Endothelial cell of umbilical vein (primary cell): ENCODE measurements around the gene USP6NL. TPM values are rescaled to one million over a fixed set of nuclear protein-coding genes. Genes with fewer than 3 reads are reported as not detected.

Experiments used
- BruUV-seq: library from RNA; stranded (reverse); fragments of 400-500 nt; replicated peaks from 2 replicates; lab custom pipeline; 2021; lab: Mats Ljungman, UMichigan
- CTCF ChIA-PET: fragments of 300-600, 350-600 bp; sonication (Branson Sonifier 250); formaldehyde crosslinking; loops from one replicate; lab custom pipeline; 2021; ENCODE audit warnings: antibody characterized with exemption, inconsistent platforms; lab: Charles Lee
- POLR2A ChIA-PET: fragments of 300-600, 350-600 bp; sonication (Branson Sonifier 250); formaldehyde crosslinking; loops from one replicate; lab custom pipeline; 2021; ENCODE audit warnings: antibody characterized with exemption, inconsistent platforms; lab: Charles Lee
- DNase-seq: peaks from one replicate; pipeline ENCODE4 v3.0.0-alpha.2; 2011; ENCODE audit warnings: low read depth, low spot score
- FAIRE-seq: peaks from 2 replicates; lab custom pipeline; 2011; peaks lifted over from hg19 to GRCh38; lab: Jason Lieb, UNC
- H2AFZ ChIP-seq: 2 replicates; pipeline ENCODE4 v1.6.0; 2012; ENCODE audit warnings: low read depth, low read length, control low read depth, inconsistent platforms
- H3K27ac ChIP-seq: 2 replicates; pipeline ENCODE4 v1.5.1; 2011; ENCODE audit warnings: low read depth, mild to moderate bottlenecking, control low read depth, low read length, moderate library complexity; ENCODE audit not compliant: insufficient read depth
- H3K27me3 ChIP-seq, 2 experiments: 2 replicates each; pipeline versions ENCODE4 v1.6.0 to v1.6.1; 2011; ENCODE audit warnings: low read length in 2 of 2, mixed read lengths in 1 of 2; ENCODE audit not compliant: control insufficient read depth in 2 of 2, insufficient read depth in 2 of 2
- H3K36me3 ChIP-seq, 2 experiments: 2 replicates in 1 of 2; 3 replicates in 1 of 2; pipeline ENCODE4 v1.5.1; 2011; ENCODE audit warnings: low read length in 2 of 2, mild to moderate bottlenecking in 1 of 2, moderate library complexity in 1 of 2; ENCODE audit not compliant: control insufficient read depth in 2 of 2, insufficient read depth in 2 of 2; ENCODE audit errors: extremely low read depth in 1 of 2
- H3K4me1 ChIP-seq: 3 replicates; pipeline ENCODE4 v1.5.1; 2011; ENCODE audit warnings: mild to moderate bottlenecking, low read length; ENCODE audit not compliant: control insufficient read depth, insufficient read depth; ENCODE audit errors: extremely low read depth
- H3K4me2 ChIP-seq: 2 replicates; pipeline ENCODE4 v1.6.1; 2011; ENCODE audit warnings: low read length, control low read depth, mixed read lengths; ENCODE audit not compliant: insufficient read depth
- H3K4me3 ChIP-seq, 3 experiments: fragments of 200-600 bp in 1 of 3; sonication (generic), shearing (Covaris generic) in 1 of 3; replicated peaks in 1 of 3; 2 replicates each; pipeline ENCODE4 v1.5.1; 2011 to 2016; ENCODE audit warnings: control low read depth in 3 of 3, low read length in 3 of 3, mild to moderate bottlenecking in 2 of 3, inconsistent platforms in 1 of 3, low read depth in 1 of 3, moderate library complexity in 1 of 3; ENCODE audit not compliant: insufficient read depth in 1 of 3
- H3K79me2 ChIP-seq: 2 replicates; pipeline ENCODE4 v1.6.0; 2012; ENCODE audit warnings: low read length, inconsistent platforms; ENCODE audit not compliant: control insufficient read depth, insufficient read depth
- H3K9ac ChIP-seq: replicated peaks from 2 replicates; pipeline ENCODE3; 2011; ENCODE audit warnings: low read length, control low read depth; ENCODE audit not compliant: insufficient read depth; ENCODE audit errors: extremely low read depth
- H3K9me1 ChIP-seq: replicated peaks from 3 replicates; pipeline ENCODE4 v1.6.0; 2011; ENCODE audit warnings: mild to moderate bottlenecking, low read length; ENCODE audit not compliant: control insufficient read depth, insufficient read depth; ENCODE audit errors: extremely low read depth
- H3K9me3 ChIP-seq: replicated peaks from 2 replicates; pipeline ENCODE4 v1.5.1; 2012; ENCODE audit warnings: low read length, inconsistent platforms; ENCODE audit not compliant: control insufficient read depth, insufficient read depth
- H4K20me1 ChIP-seq: replicated peaks from 2 replicates; pipeline ENCODE3; 2011; ENCODE audit warnings: mild to moderate bottlenecking, low read length; ENCODE audit not compliant: control insufficient read depth, insufficient read depth; ENCODE audit errors: extremely low read depth
- EZH2 ChIP-seq: IDR thresholded peaks from 2 replicates; pipeline ENCODE4 v1.6.1; 2012; ENCODE audit warnings: borderline replicate concordance, low read depth, mild to moderate bottlenecking, moderate library complexity, low read length, inconsistent platforms; ENCODE audit not compliant: severe bottlenecking
- FOS ChIP-seq: IDR thresholded peaks from 2 replicates; pipeline ENCODE4 v1.6.1; 2011; ENCODE audit warnings: mild to moderate bottlenecking, low read length, moderate library complexity, borderline replicate concordance; ENCODE audit not compliant: insufficient read depth
- GATA2 ChIP-seq: IDR thresholded peaks from 2 replicates; pipeline ENCODE4 v1.7.0; 2011; ENCODE audit warnings: low read depth, mild to moderate bottlenecking, moderate library complexity, mixed read lengths, low read length; ENCODE audit not compliant: insufficient read length, insufficient read depth
- JUN ChIP-seq: IDR thresholded peaks from 2 replicates; pipeline ENCODE4 v1.6.1; 2011; ENCODE audit warnings: borderline replicate concordance, low read depth; ENCODE audit not compliant: insufficient read length, insufficient read depth
- MYC ChIP-seq: IDR thresholded peaks from one replicate; pipeline ENCODE4 v1.6.1; 2011; ENCODE audit warnings: mild to moderate bottlenecking, low read depth, low read length
- POLR2A ChIP-seq: IDR thresholded peaks from 2 replicates; pipeline ENCODE4 v1.6.1; 2012; ENCODE audit warnings: low read depth, mild to moderate bottlenecking, control low read depth, low read length
- POLR2AphosphoS5 ChIP-seq: IDR thresholded peaks from 2 replicates; pipeline ENCODE4 v1.6.1; 2012; ENCODE audit warnings: low read depth, mild to moderate bottlenecking, control low read depth, low read length, moderate library complexity; ENCODE audit not compliant: insufficient read depth
- dilution Hi-C: fragments of 300-500 bp; cut with MboI; formaldehyde crosslinking; loops from one replicate; pipeline ENCODE4 v1.15.0; 2019; ENCODE audit warnings: low sequenced_read_pairs; ENCODE audit not compliant: extremely low pct_ligation_motif_present
- intact Hi-C: fragments of 100-400 bp; cut with micrococcal nuclease; formaldehyde crosslinking; loops from one replicate; pipeline ENCODE4 v1.10.0; 2022
- polyA plus RNA-seq, 4 experiments: library from polyadenylated mRNA; depleted of rRNA in 3 of 4; stranded (reverse) in 3 of 4; unstranded in 1 of 4; fragments of >200 nt; gene quantifications; 2 replicates each; pipeline versions ENCODE4 v1.2.1 to v1.2.3, GENCODE V29; 2011 to 2012; ENCODE audit warnings: missing spikeins in 1 of 4
- total RNA-seq: library from RNA; stranded (reverse); gene quantifications from 2 replicates; pipeline ENCODE4 v1.2.3, GENCODE V29; 2021
- TF ChIP-seq, protein P1 (sequence below), 2 donors: IDR thresholded peaks; 1 replicate in 1 of 2; 2 replicates in 1 of 2; pipeline ENCODE4 v1.5.1; 2011; ENCODE audit warnings: low read length in 2 of 2, mild to moderate bottlenecking in 2 of 2, moderate library complexity in 2 of 2, control low read depth in 1 of 2, inconsistent platforms in 1 of 2, low read depth in 1 of 2; ENCODE audit not compliant: insufficient read depth in 1 of 2; ENCODE audit errors: extremely low read depth in 1 of 2
- TF ChIP-seq, protein P2 (sequence below): IDR thresholded peaks from 2 replicates; pipeline ENCODE4 v1.6.1; 2011; ENCODE audit not compliant: insufficient read depth, insufficient read length

Gene USP6NL
- total and polyA plus RNA-seq, 2 donors (not counting 3 experiments of a cell fraction or from before 2014, with no cell fraction given) = 13.5 to 29.2 TPM

DNA sequence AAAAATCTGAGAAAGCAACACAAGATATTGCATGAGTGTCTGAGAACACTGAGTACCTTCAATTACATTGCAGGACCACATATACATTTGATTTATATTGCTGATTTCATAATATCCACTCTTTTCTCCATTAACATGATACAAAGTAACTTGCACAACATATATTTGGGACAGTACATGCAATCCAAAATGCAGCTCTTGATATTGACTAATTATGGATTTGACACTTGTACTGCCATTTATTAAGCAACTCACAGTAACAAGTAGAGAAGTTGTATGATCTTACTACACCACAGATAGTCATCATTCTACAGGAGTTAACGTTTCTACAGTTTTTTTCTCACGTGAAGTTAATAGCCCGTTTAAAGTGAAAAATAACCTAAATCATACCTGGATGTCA lies 46.7 kb downstream of the USP6NL start:
- no peak overlapping the region for H3K27ac ChIP-seq
- no TSS peak for BruUV-seq
- POLR2A ChIA-PET = interaction anchor here (0.6 kb wide), 2 partner anchors 10 to 51 kb away, joined by 4 to 5 read pairs; no protein-coding TSS in a partner anchor
- TF ChIP-seq GATA2 (no peak), JUN (no peak), EZH2 (no peak), MYC (no peak), POLR2A (no peak), FOS (no peak), POLR2AphosphoS5 (no peak)
- TF ChIP-seq, protein P1, sequence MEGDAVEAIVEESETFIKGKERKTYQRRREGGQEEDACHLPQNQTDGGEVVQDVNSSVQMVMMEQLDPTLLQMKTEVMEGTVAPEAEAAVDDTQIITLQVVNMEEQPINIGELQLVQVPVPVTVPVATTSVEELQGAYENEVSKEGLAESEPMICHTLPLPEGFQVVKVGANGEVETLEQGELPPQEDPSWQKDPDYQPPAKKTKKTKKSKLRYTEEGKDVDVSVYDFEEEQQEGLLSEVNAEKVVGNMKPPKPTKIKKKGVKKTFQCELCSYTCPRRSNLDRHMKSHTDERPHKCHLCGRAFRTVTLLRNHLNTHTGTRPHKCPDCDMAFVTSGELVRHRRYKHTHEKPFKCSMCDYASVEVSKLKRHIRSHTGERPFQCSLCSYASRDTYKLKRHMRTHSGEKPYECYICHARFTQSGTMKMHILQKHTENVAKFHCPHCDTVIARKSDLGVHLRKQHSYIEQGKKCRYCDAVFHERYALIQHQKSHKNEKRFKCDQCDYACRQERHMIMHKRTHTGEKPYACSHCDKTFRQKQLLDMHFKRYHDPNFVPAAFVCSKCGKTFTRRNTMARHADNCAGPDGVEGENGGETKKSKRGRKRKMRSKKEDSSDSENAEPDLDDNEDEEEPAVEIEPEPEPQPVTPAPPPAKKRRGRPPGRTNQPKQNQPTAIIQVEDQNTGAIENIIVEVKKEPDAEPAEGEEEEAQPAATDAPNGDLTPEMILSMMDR (IDR thresholded peaks at IDR 0.05; ENCODE audit: extremely low read depth in 1 of 2, insufficient read depth in 1 of 2, low read depth in 1 of 2, low read length in 2 of 2) = no peak
- TF ChIP-seq, protein P2, sequence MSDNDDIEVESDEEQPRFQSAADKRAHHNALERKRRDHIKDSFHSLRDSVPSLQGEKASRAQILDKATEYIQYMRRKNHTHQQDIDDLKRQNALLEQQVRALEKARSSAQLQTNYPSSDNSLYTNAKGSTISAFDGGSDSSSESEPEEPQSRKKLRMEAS = no peak
- FAIRE-seq (no peak), DNase-seq (no peak)
- no peak overlapping the region for H3K4me2 ChIP-seq
- no peak overlapping the region for H3K4me3 ChIP-seq
- no peaks in the 10 kb centered on the region for H3K27me3 ChIP-seq
- intact Hi-C loops (no loop called here), dilution Hi-C loops (no loop called here)
- H2AFZ ChIP-seq = no peak overlapping the region
- H3K79me2 ChIP-seq = peaks cover 51% of the 10 kb centered on the region
- no peaks in the 10 kb centered on the region for H3K4me1 ChIP-seq
- H4K20me1 ChIP-seq = peaks cover 10% of the 10 kb centered on the region
- H3K9ac ChIP-seq = no peak overlapping the region
- H3K9me1 ChIP-seq = no peaks in the 10 kb centered on the region
- CTCF ChIA-PET = no interaction called here
- H3K36me3 ChIP-seq = no peaks in the 10 kb centered on the region
- no peaks in the 10 kb centered on the region for H3K9me3 ChIP-seq
